ENCODE data around the gene LAGE3.

DNA sequence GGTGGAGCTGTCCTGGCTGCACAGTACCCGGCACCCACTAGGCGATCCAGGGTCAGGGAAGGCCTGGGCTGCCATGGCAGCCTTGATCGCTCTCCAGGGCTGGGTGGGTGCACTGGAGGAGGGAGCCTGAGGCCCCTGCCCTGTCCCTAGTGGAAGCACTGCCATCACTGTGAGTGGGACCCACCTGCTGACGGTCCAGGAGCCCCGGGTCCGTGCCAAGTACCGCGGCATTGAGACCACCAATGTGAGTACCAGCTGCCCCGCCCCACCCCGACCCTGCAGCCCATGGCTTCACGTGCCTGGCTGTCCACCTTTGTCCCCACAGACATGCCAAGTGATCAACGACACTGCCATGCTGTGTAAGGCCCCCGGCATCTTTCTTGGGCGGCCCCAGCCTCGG is 12.2 kb downstream of the LAGE3 start:
- TF ChIP-seq, protein P1, sequence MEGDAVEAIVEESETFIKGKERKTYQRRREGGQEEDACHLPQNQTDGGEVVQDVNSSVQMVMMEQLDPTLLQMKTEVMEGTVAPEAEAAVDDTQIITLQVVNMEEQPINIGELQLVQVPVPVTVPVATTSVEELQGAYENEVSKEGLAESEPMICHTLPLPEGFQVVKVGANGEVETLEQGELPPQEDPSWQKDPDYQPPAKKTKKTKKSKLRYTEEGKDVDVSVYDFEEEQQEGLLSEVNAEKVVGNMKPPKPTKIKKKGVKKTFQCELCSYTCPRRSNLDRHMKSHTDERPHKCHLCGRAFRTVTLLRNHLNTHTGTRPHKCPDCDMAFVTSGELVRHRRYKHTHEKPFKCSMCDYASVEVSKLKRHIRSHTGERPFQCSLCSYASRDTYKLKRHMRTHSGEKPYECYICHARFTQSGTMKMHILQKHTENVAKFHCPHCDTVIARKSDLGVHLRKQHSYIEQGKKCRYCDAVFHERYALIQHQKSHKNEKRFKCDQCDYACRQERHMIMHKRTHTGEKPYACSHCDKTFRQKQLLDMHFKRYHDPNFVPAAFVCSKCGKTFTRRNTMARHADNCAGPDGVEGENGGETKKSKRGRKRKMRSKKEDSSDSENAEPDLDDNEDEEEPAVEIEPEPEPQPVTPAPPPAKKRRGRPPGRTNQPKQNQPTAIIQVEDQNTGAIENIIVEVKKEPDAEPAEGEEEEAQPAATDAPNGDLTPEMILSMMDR (IDR thresholded peaks at IDR 0.05; ENCODE audit: extremely low read depth in 1 of 2, insufficient read depth in 1 of 2, low read depth in 1 of 2, low read length in 2 of 2) = no peak
- TF ChIP-seq POLR2A (IDR thresholded peaks at IDR 0.05; ENCODE audit: low read depth, low read length) = no peak
- no peak for TF ChIP-seq JUN (IDR thresholded peaks at IDR 0.05; ENCODE audit: borderline replicate concordance, insufficient read depth, insufficient read length, low read depth)
- TF ChIP-seq EZH2 (IDR thresholded peaks at IDR 0.05; ENCODE audit: borderline replicate concordance, low read depth, low read length, severe bottlenecking) = no peak
- no peak for TF ChIP-seq POLR2AphosphoS5 (IDR thresholded peaks at IDR 0.05; ENCODE audit: insufficient read depth, low read depth, low read length)
- TF ChIP-seq, protein P2, sequence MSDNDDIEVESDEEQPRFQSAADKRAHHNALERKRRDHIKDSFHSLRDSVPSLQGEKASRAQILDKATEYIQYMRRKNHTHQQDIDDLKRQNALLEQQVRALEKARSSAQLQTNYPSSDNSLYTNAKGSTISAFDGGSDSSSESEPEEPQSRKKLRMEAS (IDR thresholded peaks at IDR 0.05; ENCODE audit: insufficient read depth, insufficient read length) = no peak
- TF ChIP-seq GATA2 (IDR thresholded peaks at IDR 0.05; ENCODE audit: insufficient read depth, insufficient read length, low read depth, low read length) = no peak
- no peak for TF ChIP-seq MYC (IDR thresholded peaks at IDR 0.05; ENCODE audit: low read depth, low read length)

All from endothelial cell of umbilical vein (primary cell).